HG02798 (cell line): ENCODE results near the gene KLHL2.

ENCODE experiments used
- ATAC-seq: cut with Tn5 transposase; IDR thresholded peaks from one replicate; pipeline ENCODE4 v1.9.1; 2021; ENCODE audit warnings: mild to moderate bottlenecking; ENCODE audit not compliant: unreplicated experiment, poor library complexity

KLHL2 gene

DNA sequence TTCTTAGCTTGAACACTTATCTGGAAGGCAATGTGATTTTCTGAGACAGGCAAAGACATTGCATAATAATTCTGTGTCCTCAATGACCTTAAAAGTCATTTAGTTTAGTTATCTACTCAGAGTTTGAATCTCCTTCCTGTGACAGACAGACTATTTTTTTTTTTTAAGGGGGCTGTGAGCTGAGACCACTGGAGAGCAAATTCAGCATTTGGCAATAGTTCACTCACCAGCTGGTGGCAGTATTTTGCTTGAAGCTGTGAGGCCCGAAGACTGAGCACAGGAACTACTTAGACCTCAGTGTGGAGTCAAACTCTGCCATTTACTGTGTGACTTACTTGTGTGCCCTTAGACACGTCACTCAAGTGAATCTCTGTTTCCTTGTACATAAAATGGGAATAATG is 148.5 kb downstream of the KLHL2 start:
- ATAC-seq, result peak; percentile 53

GRCh38 chr4:165359506-165359905 is 152.1 kb downstream of the KLHL2 start:
- no peak for ATAC-seq

DNA sequence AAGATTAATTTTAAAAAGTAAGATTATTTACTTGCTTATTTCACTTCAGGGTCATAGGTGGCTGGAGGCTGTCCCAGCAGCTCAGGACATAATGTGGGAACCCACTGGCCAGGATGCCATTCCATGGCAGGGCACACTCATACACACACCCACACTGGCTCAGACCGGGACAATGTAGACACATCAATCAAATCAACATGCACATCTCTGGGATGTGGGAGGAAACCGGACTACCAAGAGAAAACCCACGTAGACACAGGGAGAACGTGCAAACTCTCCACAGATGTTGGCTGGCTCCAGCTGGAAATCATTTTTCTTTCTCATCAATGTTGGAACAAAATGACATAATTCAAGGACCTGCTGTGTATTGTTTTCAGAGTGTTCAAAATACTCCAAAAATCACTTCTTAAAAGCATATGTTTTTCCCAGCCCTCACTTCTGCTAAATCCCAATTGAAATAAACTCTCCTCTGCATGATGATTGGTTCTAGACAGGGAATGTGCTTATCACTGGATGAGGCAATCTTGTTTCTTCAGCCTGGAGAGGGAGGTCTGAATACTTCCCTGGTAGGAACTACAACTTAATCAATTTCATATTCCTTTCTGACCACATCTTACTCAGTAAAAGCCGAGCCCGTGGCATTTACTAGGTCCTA is 152.8 kb downstream of the KLHL2 start:
- no peak for ATAC-seq

DNA sequence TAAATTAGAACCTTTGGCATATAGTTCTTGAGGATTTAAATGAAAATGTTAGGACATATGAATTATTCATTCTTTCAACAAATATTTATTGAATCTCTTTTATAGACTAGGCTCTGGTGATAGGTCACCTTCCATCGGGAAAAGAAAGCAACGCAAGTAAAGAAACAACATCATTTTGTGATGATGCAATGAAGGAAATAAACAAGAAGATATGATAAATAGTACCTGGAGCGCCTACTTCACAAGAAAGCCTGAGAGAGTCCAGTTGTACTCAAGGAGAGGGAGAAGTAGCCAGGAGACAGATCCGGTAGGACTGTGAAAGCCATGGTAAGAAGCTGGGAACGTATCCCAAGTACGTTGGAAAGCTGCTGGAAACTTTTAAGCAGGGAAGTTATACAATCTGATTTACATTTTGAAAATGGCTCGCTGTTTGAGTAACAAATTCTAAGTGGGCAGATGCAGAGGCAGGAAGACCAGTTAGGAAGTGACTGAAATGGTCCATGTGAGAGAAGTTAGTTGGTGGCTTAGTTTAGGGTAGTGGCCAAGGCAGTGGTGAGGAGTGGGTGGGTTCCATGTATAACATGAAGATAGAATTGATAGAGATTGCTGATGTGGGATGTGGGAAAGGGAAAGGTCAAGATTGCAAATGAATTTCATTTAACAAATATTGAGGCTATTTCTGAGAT is 153.8 kb downstream of the KLHL2 start:
- ATAC-seq, result no peak

DNA sequence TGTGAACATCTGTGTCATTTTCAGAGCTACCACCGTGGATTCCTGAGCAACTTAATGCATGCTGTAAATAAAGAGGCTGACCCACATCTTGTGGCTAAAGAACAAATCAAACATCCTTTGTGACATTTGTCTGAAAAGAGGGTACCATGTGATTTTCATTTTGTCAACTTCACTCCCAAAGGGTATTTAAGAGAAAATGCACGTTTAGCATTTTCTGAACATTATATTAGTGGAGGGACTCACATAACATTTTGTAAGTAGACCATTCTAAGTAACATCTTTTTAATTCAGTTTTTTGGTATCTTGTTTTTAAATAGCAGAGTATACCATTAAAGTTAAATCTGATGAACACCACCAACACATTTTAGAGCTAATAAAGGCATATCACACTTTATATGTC is 154.4 kb downstream of the KLHL2 start:
- ATAC-seq, result no peak

DNA sequence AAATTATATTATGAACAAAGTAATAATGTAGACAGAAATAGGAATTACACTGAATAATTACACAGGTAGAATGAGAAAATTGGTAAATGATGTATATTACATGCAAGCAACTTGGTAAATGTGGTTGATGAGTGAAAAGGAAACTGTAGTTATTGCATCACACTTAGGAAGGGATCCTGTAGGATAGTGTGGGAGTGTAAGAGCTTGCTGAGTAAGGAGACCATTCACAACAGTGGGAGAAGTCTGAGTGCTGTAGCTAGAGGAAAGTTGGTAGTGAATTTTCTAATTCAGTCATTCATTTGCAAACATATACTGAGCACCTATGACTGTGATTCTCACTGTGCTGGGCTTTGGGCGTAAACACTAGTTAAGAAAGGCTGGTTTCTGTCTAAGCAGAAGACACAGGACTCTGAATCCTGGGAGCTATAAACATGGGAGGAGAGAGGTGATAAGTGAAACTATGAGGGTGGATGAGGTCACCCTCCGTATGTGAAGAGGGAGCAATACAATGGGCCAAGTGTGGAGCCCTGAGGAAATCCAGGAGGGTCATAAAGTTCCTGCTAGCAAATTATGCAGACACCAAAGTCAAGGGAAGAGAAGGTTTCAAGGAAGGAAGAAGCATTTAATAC is 157.2 kb downstream of the KLHL2 start:
- no peak for ATAC-seq

DNA sequence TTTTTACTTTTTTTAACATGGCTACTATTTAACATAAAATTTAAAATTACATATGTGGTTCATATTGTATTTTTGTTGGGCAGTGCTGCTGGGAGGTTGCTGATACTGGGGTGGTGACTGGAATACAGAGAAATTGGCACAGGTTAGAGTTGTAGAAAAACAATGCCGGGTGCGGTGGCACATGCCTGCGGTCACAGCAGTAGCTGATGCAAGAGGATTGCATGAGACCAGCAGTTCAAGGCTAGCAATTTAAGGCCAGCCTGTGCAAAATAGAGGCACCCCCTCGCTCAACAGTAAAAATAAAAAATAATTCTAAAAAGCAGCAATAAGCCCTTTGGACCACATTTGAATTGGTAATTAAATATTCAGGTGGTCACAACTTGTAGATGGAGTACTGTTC is 159.7 kb downstream of the KLHL2 start:
- no peak for ATAC-seq

DNA sequence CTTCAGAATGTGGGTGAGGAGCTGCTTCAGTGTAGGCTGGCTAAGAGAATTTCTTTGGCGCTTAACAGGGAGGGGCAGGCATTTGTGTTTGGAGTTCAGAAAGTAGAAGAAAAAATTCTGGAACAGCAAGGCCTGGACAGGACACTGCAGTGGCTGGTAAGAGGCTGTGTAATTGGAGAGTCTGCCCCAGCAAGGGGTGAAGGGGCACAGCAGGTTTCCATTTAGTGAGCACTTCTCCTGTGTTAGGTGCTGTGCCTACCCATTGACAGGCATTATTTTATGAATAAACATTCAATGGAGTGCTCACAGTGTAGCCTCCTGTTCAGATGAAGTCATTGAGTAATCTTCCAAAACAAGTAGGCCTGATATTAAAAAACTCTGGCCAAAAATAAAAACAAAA is 160.8 kb downstream of the KLHL2 start:
- ATAC-seq, result no peak

DNA sequence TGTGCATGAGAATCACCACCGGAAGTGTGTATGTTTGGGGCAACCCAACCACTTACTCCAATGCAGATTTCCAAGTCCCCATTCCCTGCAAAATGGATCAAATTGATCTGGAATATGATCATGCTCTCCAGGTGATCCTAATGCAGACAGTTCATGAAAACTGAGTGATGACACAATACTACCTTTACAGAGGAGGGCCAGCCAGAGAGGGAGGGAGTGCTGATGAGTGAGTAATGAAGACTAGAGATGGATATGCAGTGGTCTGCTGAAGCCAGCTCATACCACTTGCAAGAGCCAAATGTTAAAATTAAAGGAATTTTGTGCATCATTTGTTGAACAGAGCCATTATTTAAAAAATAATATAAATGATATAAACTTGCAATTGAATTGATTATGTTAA is 161.2 kb downstream of the KLHL2 start:
- ATAC-seq, result no peak

- no peak for ATAC-seq
These were observed 162.2 kb downstream of the KLHL2 start for GRCh38 chr4:165369522-165369921.

- no peak for ATAC-seq
These were observed 163.2 kb downstream of the KLHL2 start for GRCh38 chr4:165370530-165370929.
